KMS-11 (cell line): ENCODE measurements around the gene EFTUD2.

ENCODE experiments used
- H2AFZ ChIP-seq: fragments of 200-600 bp; sonication (generic); 2 replicates; pipeline ENCODE4 v1.6.1; 2016; ENCODE audit warnings: antibody characterized with exemption, mixed run types, low read depth
- H3K27ac ChIP-seq: fragments of 200-600 bp; sonication (generic); 2 replicates; pipeline ENCODE4 v1.6.1; 2016; ENCODE audit warnings: mild to moderate bottlenecking, mixed run types
- H3K27me3 ChIP-seq: fragments of 200-600 bp; sonication (generic); 2 replicates; pipeline ENCODE4 v1.6.1; 2017; ENCODE audit warnings: mild to moderate bottlenecking, low read depth, mixed run types, moderate library complexity; ENCODE audit not compliant: insufficient read depth
- H3K36me3 ChIP-seq: fragments of 200-600 bp; sonication (generic); 2 replicates; pipeline ENCODE4 v1.6.1; 2017; ENCODE audit warnings: mild to moderate bottlenecking, mixed run types; ENCODE audit not compliant: insufficient read depth
- H3K4me1 ChIP-seq: fragments of 200-600 bp; sonication (generic); 2 replicates; pipeline ENCODE4 v1.6.1; 2016; ENCODE audit warnings: mild to moderate bottlenecking, low read depth, mixed run types; ENCODE audit not compliant: poor library complexity, severe bottlenecking
- H3K4me2 ChIP-seq: fragments of 200-600 bp; sonication (generic); 2 replicates; pipeline ENCODE4 v1.7.0; 2016; ENCODE audit warnings: mild to moderate bottlenecking, mixed run types
- H3K4me3 ChIP-seq: fragments of 200-600 bp; sonication (generic); IDR thresholded peaks from 2 replicates; pipeline ENCODE4 v1.6.1; 2017; ENCODE audit warnings: low read depth, low read length, mixed read lengths; ENCODE audit not compliant: insufficient read depth
- H3K79me2 ChIP-seq: fragments of 200-600 bp; sonication (generic); 2 replicates; pipeline ENCODE4 v1.6.1; 2016; ENCODE audit warnings: low read depth, mixed run types; ENCODE audit not compliant: insufficient read depth
- H3K9ac ChIP-seq: fragments of 200-600 bp; sonication (generic); 2 replicates; pipeline ENCODE4 v1.6.1; 2016; ENCODE audit warnings: mild to moderate bottlenecking, mixed run types
- H4K20me1 ChIP-seq: fragments of 200-600 bp; sonication (generic); 2 replicates; pipeline ENCODE4 v1.6.1; 2016; ENCODE audit warnings: mild to moderate bottlenecking, mixed run types; ENCODE audit not compliant: insufficient read depth
- TF ChIP-seq, protein P1 (sequence below): fragments of 200-600 bp; sonication (generic); conservative IDR thresholded peaks from 2 replicates; pipeline ENCODE4 v1.6.1; 2017; ENCODE audit warnings: low read depth, mild to moderate bottlenecking, antibody characterized with exemption, low read length, moderate library complexity, mixed read lengths

The EFTUD2 gene

DNA sequence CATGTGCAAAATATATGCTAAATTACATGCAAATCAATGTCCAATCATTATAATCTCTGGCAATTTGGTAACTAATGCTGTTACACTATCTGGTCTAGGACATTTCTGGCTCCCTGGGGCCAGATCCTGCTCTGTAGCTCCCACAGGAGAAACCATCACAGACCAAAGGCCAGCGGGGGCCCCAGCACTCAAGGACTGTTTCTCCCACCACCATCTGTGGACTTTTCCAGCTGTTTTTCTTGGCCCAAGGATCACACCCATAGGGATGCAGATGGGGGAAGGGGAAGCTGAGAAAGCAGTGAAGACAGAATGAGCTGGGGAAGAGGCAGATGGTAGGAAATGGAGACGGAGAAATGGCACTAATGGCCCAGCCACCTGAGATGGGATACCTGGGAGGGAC is 51.7 kb downstream of the EFTUD2 start, which contains the start of gene HIGD1B:
Gene HIGD1B (plus strand): TSS at position 298 of the 400 bp plus-strand sequence. CDS start 270 bp downstream, outside the sequence.
- Histone ChIP-seq H4K20me1 (no peaks in the 10 kb centered on the region), H3K4me2 (no peak within 1 kb of the TSS), H3K9ac (no peak within 1 kb of the TSS), H2AFZ (no peak within 1 kb of the TSS), H3K4me1 (peaks cover 7% of the 10 kb centered on the region), H3K27me3 (no peaks in the 10 kb centered on the region), H3K4me3 (no peak within 1 kb of the TSS), H3K36me3 (no peaks in the 10 kb centered on the region; the same call in 1 of the 2 replicates), H3K79me2 (no peaks in the 10 kb centered on the region), H3K27ac (no peak within 1 kb of the TSS)
- TF ChIP-seq, protein P1, sequence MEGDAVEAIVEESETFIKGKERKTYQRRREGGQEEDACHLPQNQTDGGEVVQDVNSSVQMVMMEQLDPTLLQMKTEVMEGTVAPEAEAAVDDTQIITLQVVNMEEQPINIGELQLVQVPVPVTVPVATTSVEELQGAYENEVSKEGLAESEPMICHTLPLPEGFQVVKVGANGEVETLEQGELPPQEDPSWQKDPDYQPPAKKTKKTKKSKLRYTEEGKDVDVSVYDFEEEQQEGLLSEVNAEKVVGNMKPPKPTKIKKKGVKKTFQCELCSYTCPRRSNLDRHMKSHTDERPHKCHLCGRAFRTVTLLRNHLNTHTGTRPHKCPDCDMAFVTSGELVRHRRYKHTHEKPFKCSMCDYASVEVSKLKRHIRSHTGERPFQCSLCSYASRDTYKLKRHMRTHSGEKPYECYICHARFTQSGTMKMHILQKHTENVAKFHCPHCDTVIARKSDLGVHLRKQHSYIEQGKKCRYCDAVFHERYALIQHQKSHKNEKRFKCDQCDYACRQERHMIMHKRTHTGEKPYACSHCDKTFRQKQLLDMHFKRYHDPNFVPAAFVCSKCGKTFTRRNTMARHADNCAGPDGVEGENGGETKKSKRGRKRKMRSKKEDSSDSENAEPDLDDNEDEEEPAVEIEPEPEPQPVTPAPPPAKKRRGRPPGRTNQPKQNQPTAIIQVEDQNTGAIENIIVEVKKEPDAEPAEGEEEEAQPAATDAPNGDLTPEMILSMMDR, result no peak

DNA sequence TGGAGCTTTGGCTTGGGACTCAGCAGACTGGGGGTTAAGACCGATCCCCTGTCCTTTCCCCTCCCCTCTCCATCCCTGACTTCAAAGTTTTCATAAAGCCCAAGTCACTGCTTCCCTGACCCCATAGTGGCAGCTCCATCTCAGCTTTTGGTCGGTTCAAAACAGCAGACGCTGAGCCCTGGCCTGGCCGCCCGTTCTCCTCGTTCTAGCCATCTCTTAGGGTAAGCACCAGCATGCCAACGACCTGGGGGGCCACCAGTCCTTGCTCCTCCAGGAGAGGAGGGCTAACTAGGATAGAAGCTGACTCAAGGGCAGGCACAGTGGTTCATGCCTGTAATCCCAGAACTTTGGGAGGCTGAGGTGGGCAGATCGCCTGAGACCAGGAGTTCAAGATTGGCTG is 53.0 kb downstream of the EFTUD2 start:
- H3K4me2 ChIP-seq, result no peak overlapping the region
- no peak overlapping the region for H3K27ac ChIP-seq
- H3K4me3 ChIP-seq, result no peak overlapping the region
- peaks cover 7% of the 10 kb centered on the region for H3K4me1 ChIP-seq
- no peaks in the 10 kb centered on the region; the same call in 1 of the 2 replicates for H3K36me3 ChIP-seq
- H4K20me1 ChIP-seq, result no peaks in the 10 kb centered on the region
- TF ChIP-seq, protein P1, result no peak
- H3K27me3 ChIP-seq, result no peaks in the 10 kb centered on the region
- no peak overlapping the region for H3K9ac ChIP-seq
- H3K79me2 ChIP-seq, result no peaks in the 10 kb centered on the region
- no peak overlapping the region for H2AFZ ChIP-seq

DNA sequence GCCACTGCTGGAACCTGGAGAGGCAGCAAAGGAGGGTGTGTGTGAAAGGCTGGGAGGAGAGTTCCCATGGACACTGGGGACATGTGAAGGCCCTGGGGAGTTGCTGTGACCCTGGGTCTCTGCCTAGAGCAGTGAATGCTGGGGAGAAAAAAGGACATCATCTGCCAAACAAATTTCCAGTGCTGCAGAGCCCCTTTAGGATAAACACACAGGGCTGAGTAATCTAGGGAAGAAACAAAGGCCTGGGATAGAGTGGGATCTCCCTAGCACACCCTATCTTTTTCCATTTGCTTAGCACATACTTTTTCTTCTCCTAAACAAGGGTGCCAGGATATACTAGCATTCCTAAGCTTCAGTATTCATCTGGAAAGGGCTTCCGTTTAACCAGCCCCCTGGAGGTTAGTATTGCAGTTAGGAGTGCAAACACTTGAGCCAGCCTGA is 54.8 kb downstream of the EFTUD2 start:
- no peak overlapping the region for H3K4me3 ChIP-seq
- H2AFZ ChIP-seq, result no peak overlapping the region
- no peaks in the 10 kb centered on the region for H3K27me3 ChIP-seq
- no peaks in the 10 kb centered on the region for H4K20me1 ChIP-seq
- H3K4me2 ChIP-seq, result no peak overlapping the region
- H3K27ac ChIP-seq, result no peak overlapping the region
- peaks cover 5% of the 10 kb centered on the region for H3K4me1 ChIP-seq
- no peak overlapping the region for H3K9ac ChIP-seq
- TF ChIP-seq, protein P1, result no peak
- no peaks in the 10 kb centered on the region for H3K36me3 ChIP-seq
- H3K79me2 ChIP-seq, result no peaks in the 10 kb centered on the region

DNA sequence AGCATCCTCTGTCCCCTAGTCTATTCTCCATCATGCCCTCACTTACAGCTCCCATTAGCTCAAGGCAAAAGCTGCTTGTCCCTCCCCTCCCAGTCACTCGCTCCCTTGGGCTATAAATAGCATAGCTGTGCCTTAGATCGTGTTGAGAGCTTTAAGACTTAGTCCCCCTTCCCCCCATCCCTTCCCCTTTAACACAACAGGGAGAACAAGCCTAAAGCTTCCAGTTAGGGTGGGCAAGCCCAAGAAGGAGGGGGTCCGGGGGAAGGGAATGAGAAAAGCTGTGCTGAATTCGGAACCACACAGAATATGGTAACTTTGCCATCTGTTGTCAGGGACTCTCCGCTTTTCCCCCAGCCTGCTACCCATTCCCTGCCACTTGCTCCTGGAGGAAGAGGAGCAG is 56.5 kb downstream of the EFTUD2 start:
- H2AFZ ChIP-seq, result no peak overlapping the region
- TF ChIP-seq, protein P1, result no peak
- H3K9ac ChIP-seq, result no peak overlapping the region
- no peak overlapping the region for H3K27ac ChIP-seq
- H3K36me3 ChIP-seq, result no peaks in the 10 kb centered on the region
- peaks cover 5% of the 10 kb centered on the region for H3K4me1 ChIP-seq
- no peaks in the 10 kb centered on the region for H3K79me2 ChIP-seq
- no peak overlapping the region for H3K4me2 ChIP-seq
- H3K27me3 ChIP-seq, result peaks cover 1% of the 10 kb centered on the region; the same call in 1 of the 2 replicates
- H3K4me3 ChIP-seq, result no peak overlapping the region
- H4K20me1 ChIP-seq, result no peaks in the 10 kb centered on the region
